ENCODE results near the gene ST6GALNAC3.

- TF ChIP-seq EZH2phosphoT487 (IDR thresholded peaks at IDR 0.05; ENCODE audit: low read depth) (no peak), CTCF (IDR thresholded peaks at IDR 0.05; ENCODE audit: low read depth, low read length) (no peak)
Measured at GRCh38 chr1:76480827-76481226, 406.3 kb downstream of the ST6GALNAC3 start.
